ENCODE results near the gene HYI. TPM values are rescaled to one million over a fixed set of nuclear protein-coding genes. Genes with fewer than 3 reads are reported as not detected.
A peak's percentile ranks its signal among the peaks of the same experiment; 100 is the strongest.

Gene HYI
- total RNA-seq, 1 donor from 2014 or later: 10.0 TPM

- Mint-ChIP-seq H3K4me3 (no peak overlapping the region), H3K27me3 (peaks cover 2% of the 10 kb centered on the region), H3K36me3 (ENCODE audit: low read depth) (peaks cover 67% of the 10 kb centered on the region), H3K27ac (no peak overlapping the region), H3K9me3 (no peaks in the 10 kb centered on the region), H3K4me1 (peaks cover 17% of the 10 kb centered on the region)
- ATAC-seq (ENCODE audit: low read depth): no peak
- POLR2A ChIA-PET: no interaction called here
- intact Hi-C loops (cut with micrococcal nuclease): no loop called here
- TF ChIP-seq, protein P1, sequence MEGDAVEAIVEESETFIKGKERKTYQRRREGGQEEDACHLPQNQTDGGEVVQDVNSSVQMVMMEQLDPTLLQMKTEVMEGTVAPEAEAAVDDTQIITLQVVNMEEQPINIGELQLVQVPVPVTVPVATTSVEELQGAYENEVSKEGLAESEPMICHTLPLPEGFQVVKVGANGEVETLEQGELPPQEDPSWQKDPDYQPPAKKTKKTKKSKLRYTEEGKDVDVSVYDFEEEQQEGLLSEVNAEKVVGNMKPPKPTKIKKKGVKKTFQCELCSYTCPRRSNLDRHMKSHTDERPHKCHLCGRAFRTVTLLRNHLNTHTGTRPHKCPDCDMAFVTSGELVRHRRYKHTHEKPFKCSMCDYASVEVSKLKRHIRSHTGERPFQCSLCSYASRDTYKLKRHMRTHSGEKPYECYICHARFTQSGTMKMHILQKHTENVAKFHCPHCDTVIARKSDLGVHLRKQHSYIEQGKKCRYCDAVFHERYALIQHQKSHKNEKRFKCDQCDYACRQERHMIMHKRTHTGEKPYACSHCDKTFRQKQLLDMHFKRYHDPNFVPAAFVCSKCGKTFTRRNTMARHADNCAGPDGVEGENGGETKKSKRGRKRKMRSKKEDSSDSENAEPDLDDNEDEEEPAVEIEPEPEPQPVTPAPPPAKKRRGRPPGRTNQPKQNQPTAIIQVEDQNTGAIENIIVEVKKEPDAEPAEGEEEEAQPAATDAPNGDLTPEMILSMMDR (IDR thresholded peaks at IDR 0.05): no peak
- CTCF ChIA-PET: no interaction called here
- DNase-seq: no peak
These were observed 3.3 kb downstream of the HYI start for GRCh38 chr1:43450251-43450941.

GRCh38 chr1:43449708-43450069 lies 4.0 kb downstream of the HYI start:
- ChIA-PET POLR2A (no interaction called here), CTCF (no interaction called here)
- H3K36me3 Mint-ChIP-seq (ENCODE audit: low read depth): peaks cover 74% of the 10 kb centered on the region
- H3K27me3 Mint-ChIP-seq: peaks cover 2% of the 10 kb centered on the region
- ATAC-seq (ENCODE audit: low read depth): no peak
- TF ChIP-seq, protein P1 (IDR thresholded peaks at IDR 0.05): no peak
- H3K9me3 Mint-ChIP-seq: no peaks in the 10 kb centered on the region
- no peak overlapping the region for H3K4me3 Mint-ChIP-seq
- no peak overlapping the region for H3K27ac Mint-ChIP-seq
- no peak for DNase-seq
- intact Hi-C loops (cut with micrococcal nuclease): no loop called here
- H3K4me1 Mint-ChIP-seq: peaks cover 15% of the 10 kb centered on the region

- DNase-seq: no peak
- peaks cover 9% of the 10 kb centered on the region for H3K4me1 Mint-ChIP-seq
- peaks cover 80% of the 10 kb centered on the region for H3K36me3 Mint-ChIP-seq (ENCODE audit: low read depth)
- no peaks in the 10 kb centered on the region for H3K9me3 Mint-ChIP-seq
- ATAC-seq (ENCODE audit: low read depth): no peak
- H3K27ac Mint-ChIP-seq: no peak overlapping the region
- ChIA-PET CTCF (no interaction called here), POLR2A (interaction anchor here (0.7 kb wide), 1 partner anchor 12 kb away, joined by 3 read pairs; no protein-coding TSS in a partner anchor)
- no peak overlapping the region for H3K4me3 Mint-ChIP-seq
- TF ChIP-seq, protein P1 (IDR thresholded peaks at IDR 0.05): no peak
- no peaks in the 10 kb centered on the region for H3K27me3 Mint-ChIP-seq
- intact Hi-C loops (cut with micrococcal nuclease): no loop called here
These were observed 4.6 kb downstream of the HYI start for GRCh38 chr1:43448955-43449707.

DNA sequence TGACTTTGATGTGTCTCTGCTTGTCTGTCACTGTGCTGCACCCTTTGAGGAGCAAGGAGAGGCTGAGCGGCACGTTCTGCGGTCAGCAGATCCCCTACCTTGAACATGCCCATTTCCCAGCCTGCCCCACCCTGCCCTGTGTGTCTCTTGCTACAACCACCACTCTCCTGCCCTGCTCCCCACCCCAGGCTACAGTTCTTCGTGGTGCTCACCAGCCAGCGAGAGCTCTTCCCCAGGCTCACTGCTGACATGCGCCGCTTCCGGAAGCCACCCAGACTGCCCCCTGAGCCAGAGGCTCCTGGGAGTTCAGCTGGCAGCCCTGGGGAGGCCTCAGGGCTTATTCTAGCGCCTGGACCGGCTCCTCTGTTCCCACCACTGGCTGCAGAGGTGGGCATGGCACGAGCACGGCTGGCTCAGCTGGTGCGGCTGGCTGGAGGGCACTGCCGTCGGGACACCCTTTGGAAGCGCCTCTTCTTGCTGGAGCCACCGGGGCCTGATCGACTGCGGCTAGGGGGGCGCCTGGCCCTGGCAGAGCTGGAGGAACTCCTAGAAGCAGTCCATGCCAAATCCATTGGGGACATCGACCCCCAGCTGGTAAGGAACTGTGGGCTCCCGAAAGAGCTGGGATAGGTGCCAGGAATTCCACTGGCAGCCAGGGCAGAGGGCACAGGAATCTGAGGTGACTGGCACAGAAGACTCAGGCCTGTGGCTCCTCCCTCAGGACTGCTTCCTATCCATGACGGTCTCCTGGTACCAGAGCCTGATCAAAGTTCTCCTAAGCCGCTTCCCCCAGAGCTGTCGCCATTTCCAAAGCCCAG lies 5.6 kb downstream of the HYI start:
- Mint-ChIP-seq H3K36me3 (ENCODE audit: low read depth) (peaks cover 88% of the 10 kb centered on the region), H3K4me3 (no peak overlapping the region), H3K27ac (no peak overlapping the region), H3K4me1 (peaks cover 5% of the 10 kb centered on the region), H3K9me3 (no peaks in the 10 kb centered on the region), H3K27me3 (no peaks in the 10 kb centered on the region)
- DNase-seq: peak; percentile 4
- intact Hi-C loops (cut with micrococcal nuclease): no loop called here
- POLR2A ChIA-PET: interaction anchor here (0.7 kb wide), 1 partner anchor 13 kb away, joined by 3 read pairs; no protein-coding TSS in a partner anchor
- no peak for ATAC-seq (ENCODE audit: low read depth)
- TF ChIP-seq, protein P1 (IDR thresholded peaks at IDR 0.05): no peak
- CTCF ChIA-PET: no interaction called here
